Activated T-cell treated with anti-CD3 and anti-CD28 coated beads for 4 hours (primary cell): ENCODE measurements around the gene ZNF12.
"Not testable (repeated sequence)": the region's sequence is repeated elsewhere in the genome, so short reads cannot be mapped to it uniquely, and the experiment has no call there.

ENCODE experiments used
- DNase-seq: peaks from one replicate; pipeline ENCODE4 v3.0.0-alpha.2; 2020

The ZNF12 gene

DNA sequence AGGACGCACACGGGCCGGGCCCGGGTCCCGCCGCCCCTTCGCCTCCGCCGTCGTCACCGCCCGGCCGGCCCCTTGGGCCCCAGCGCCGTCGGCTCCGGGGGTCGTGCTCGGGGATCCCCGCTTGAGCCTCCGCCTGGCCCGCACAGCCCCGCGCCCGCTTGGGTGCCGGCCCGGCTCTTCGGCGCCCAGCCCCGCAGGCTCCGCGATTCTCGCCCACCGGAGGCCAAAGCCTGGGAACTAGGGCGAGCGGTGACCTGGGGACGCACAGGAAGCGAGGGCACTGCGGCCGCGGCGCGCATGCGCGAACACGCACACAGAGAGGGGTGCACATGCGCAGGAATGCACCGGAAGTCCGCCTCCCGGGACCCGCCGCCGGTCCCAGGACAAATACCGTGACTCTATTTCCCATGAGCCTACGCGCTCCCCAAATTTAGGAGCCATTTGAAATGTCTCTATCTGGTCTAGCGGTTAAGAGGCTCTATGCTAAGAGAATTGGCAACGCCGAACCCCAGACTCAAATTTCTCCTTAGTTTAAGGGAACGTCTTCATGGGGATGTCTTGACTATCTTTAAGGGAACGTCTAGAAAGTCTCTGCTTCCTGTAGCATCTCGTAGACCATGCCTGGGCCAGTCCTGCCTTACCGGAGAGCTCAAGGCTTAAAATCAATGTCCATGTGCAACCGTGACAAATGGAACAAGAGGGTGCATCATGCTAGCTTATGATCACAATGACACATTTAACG, at the start of gene ZNF12:
Gene ZNF12, minus strand, starts transcription at position 282 of the 742 bp plus-strand sequence. CDS start 1,774 bp downstream, outside the sequence.
- DNase-seq: peak; percentile 90

DNA sequence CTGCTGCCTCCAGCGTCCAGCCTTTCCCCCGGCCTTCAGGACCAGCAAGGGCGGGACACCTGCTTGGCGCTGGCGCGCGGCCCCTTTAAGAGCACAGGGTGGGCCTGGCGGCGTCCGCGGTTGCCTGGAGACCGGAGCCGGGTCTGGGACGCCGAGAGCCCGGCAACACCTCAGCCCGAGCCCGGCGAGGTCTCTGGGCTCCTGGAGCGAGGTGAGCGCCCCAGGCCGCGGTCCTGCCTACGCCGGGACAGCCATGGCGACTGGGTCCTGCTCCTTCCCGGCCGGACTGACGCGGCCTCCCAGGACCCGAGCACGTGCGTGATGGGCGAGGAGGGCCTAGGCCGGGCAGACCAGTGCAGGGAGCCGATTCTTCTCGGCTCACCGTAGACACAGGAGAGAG, 47.2 kb upstream of the ZNF12 start, which contains the start of gene RSPH10B2:
Gene RSPH10B2, plus strand, starts transcription at position 140 of the 400 bp plus-strand sequence. CDS start 3,575 bp downstream, outside the sequence.
- DNase-seq: not testable (repeated sequence)

DNA sequence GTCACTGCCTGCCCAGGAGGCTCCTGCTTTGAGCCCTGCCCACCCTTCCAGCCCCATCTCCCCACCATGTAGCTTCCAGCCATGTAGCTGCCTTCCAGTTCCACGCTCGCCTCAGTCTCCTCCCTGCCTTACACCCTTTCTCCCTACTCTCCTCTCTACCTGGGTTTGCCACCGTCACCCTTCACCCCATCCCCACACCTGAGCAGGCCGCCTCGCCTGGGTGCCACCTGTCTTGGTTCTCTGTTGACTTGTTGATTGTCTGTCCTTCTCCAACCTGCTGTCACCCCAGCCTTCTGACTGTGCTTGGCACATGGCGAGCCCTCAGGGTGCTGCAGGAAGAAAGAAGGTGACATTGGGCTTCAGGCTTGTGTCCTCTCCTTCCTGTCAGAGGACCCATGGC, 43.4 kb upstream of the ZNF12 start:
- DNase-seq: not testable (repeated sequence)

DNA sequence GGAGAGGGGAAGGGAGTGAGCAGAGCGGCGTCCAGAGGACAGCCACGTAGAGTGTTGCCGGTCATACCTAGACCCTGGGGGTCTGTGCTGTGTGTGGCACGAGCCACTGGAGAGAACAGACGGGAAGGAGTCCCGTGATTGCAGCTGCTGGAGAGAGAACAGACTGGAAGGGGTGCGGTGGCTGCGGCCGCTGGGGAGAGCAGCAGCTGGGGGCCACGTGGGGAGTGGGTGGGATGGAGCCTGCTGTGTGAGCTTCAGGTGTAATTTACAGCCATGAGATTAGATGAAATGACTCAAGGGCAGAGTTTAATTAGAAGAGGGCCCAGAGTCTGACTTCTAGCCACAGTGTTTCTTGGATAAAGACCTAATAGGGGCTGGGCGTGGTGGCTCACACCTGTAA, 42.6 kb upstream of the ZNF12 start:
- DNase-seq: not testable (repeated sequence)

DNA sequence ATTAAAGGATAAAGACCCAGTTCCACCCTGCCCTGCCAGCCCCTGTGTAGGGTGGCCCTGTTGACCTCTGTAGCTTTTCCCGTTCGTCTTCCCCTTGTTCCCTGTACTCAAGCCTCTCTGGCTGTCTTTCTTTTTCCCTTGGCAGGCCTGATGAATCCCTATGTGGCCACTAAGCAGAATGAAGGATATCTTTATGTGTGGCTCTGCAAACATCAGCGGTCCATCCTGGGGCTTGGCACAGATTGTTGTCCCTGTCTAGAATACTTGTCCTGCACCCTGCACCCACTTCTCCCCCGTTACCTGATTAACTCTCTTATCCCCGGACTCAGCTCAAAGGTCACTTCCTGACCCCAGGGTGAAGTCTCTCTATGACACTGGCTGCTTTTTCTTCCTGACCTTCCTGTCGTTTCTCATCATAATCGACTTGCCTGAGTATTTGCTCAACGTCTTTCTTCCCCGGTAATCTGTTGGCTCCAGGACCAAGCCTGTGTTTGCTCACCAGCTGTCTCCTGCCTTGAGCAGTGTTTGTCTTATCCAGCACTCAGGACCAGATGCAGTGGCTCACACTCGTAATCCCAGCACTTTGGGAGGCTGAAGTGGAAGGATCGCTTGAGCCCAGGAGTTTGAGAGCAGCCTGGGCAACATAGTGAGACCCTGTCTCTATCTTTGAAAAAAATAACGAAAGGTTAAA, 37.8 kb upstream of the ZNF12 start:
- DNase-seq: not testable (repeated sequence)

DNA sequence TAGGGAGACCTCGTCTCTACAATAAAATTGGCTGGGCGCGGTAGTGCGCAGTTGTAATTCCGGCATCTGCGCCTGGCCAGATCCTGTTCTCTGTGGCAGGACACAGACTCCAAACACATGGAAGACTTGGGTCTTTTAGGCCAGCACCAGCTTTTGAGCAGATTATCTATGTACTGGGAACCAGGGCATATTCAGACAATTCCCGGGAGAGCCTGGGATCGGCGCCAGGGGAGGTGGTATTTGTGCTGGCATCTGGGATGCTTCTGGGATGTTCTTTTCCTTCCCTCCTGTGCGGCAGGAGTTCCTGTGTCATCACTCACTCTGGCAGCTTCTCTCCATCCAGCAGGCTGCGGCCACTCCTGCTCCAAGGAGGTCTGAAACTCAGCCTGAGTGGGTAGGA, 31.7 kb upstream of the ZNF12 start:
- DNase-seq: not testable (repeated sequence)

DNA sequence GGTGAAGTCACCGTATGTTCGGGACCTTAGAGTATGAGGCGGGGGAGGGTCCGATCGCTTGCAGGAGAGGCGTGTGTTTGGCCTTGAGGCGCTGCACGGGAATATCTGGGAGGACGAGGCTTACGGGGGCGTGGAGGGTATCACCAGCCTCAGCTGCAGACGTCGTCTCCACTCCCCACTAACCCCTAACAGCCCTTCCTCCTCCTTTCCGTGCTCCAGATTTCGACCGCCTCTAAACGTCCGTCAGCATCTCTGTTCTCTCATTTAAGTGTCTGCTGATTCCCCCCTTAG, 23.5 kb upstream of the ZNF12 start:
- DNase-seq: no peak

DNA sequence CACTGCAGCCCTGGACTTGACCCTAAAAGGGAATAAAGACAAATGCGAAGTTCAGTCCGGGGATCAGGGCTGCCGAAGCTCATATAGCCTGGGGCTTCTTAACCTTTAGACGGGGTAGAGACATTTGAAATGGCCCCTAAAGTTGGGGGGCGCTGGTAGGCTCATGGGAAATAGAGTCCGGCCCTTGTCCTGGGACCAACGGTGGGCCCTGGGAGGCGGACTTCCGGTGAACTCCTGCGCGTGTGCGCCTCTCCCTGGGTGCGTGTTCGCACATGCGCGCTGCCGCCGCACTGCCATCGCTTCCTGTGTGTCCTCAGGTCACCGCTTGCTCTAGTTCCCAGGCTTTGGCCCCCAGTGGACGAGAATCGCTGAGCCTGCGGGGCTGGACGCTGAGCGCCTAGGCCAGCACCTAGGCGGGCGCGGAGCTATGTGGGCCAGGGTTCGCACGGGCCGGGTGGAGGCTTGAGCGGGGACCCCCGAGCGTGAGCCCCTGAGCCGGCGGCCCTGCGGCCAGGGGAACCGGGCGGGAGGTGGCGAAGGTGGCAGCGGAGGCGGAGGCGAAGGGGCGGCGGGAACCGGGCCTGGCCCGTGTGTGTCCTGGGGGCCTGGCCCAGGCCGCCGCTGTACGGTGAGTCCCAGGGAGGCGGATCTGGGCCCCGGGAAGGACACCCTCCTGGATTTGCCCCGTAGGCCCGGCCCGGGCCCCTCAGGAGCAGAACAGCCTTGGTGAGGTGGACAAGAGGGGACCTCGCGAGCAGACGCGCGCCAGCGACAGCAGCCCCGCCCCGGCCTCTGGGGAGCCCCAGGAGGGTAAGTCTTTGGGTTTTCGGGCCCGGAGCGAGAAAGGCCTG, 23.0 kb upstream of the ZNF12 start:
- peak; percentile 66 for DNase-seq

DNA sequence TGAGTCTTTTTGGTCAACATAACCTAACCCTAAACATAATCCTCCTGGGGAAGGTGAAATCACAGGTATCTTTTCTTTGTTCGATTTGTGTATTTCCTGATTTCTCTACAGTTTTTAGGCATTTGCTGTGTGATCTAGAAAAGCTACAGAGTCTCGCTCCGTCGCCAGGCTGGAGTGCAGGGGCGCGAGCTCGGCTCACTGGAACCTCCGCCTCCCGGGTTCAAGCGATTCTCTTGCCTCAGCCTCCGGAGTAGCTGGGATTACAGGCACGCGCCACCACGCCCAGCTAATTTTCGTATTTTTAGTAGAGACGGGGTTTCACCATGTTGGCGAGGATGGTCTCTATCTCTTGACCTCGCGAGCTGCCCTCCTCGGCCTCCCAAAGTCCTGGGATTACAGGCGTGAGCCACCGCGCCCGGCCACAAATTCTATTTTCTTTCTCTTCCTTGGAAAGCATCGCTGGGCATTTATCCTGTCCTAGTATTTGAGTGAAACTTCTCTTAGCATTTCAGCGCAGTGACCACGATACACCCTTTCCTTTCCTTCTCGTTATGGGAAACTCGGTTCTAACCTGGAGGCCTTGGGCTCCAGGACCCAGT, 22.2 kb upstream of the ZNF12 start:
- DNase-seq: not testable (repeated sequence)

DNA sequence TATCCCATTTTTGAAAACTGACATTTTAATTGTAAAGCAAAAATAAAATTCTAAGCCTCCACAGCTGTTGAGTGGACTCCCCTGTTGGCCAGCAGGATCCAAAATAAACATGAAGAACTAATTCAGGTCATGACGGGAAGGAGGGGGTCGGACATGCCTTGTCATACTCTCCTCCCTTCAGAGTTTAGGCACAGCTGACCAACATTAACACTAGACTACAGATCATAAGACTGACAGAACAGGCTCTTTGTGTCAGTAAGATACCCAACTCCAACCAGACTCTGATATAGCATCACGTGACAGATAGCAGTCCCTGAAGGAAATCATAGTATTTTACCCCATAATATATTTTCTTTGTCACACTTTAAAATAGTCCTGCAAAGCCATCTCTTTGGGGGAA, 20.9 kb upstream of the ZNF12 start:
- DNase-seq: no peak

DNA sequence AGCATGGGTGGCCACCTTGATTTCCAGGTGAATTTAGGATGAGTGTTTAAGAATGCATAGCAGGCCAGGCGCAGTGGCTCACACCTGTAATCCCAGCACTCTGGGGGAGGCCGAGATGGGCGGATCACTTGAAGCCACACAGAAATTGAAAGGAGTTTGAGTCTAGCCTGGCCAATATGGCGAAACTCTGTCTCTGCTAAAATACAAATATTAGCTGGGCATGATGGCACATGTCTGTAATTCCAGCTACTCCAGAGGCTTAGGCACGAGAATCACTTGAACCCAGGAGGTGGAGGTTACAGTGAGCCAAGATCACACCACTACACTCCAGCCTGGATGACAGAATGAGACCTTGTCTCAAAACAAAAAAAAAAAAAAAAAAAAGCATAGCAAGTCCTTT, 19.6 kb upstream of the ZNF12 start:
- DNase-seq: not testable (repeated sequence)

DNA sequence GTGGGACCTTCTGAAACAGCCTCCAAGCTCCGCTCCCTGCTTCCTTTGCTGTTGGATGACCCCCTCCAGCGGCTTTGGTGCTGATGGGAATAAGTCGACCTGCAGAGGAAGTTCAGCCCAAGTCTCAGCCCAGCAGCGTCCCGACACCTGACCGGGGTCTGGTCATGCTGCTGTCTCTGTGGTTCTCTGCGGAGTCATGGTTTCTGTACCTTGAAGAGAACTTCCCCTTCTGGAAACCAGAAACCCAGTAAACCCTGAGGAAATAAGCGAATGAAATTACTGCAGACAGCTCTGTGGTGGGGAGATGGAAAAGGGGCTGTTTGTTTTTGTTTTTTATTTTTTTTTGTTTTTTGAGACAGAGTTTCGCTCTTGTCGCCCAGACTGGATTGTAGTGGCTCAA, 18.3 kb upstream of the ZNF12 start:
- DNase-seq: no peak

DNA sequence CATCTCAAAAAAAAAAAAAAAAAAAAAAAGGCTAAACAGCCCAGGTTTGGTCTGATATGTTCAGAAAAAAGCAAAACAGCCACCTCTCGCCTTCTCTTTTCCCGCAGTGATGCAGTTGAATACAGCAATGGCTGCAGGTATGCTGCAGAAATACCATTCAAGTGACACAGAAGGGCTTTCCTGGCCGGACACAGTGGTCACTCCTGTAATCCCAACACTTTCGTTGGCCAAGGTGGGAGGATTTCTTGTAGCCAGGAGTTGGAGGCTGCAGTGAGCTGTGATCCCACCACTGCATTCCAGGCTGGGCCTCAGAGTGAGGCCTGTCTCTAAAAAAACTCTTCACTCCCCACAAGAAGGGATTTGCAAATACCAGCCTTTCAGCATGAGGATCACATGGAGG, 17.6 kb upstream of the ZNF12 start:
- not testable (repeated sequence) for DNase-seq

DNA sequence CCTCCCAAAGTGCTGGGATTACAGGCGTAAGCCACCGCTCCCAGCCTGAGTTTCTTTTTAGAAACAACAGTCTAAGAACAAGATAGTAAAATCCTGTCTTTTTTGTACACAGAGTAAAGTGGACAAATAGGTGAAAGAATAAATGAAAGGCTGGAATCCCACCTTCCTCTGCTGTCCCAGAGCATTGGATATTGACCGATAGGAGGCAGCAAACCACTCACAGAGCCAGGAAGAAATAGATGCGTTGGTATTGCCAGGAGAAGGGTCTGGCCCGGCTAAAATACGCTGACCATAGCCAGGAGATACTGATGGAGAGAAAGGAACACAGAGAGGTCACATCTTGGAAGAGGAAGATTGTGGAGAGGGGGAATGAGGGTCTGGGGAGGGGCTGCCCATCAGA, 11.4 kb upstream of the ZNF12 start:
- no peak for DNase-seq

DNA sequence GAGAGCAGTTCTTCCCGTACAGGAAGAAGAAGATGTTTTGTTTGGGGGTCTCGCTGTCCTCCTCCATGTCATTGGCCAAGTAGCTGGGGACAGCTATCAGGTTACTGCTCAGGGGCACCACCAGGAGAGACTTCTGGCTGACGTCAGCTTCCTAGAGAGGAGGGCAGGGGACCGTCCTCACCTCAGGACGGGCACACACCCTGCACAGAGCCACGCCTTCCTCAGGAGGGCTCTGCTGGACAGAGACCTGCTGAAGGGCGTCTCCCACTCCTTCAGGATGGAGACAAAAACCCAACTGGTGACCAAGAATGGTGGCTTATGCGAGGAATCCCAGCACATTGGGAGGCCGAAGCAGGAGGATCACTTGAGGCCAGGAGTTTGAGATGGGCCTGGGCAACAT, 9.2 kb upstream of the ZNF12 start:
- DNase-seq: not testable (repeated sequence)

DNA sequence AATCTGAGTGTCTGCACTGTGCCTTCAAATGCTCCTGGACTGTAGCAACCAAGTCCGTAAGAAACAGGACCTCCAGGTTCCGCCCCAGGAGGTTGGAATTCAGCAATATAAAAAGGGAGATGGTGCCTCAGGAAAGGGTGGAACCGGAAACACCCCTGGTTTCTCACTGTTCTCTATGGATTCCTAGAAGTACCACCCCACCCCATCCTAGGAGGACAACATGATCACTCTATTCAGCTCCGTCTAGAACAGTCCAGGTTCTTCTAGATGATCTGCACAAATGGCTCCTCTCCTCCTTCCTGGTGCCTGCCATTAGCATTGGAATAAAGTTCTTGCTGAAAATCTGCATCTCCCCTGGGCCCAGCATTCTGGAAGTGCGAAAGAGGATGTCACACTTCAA, 7.6 kb upstream of the ZNF12 start:
- no peak for DNase-seq

DNA sequence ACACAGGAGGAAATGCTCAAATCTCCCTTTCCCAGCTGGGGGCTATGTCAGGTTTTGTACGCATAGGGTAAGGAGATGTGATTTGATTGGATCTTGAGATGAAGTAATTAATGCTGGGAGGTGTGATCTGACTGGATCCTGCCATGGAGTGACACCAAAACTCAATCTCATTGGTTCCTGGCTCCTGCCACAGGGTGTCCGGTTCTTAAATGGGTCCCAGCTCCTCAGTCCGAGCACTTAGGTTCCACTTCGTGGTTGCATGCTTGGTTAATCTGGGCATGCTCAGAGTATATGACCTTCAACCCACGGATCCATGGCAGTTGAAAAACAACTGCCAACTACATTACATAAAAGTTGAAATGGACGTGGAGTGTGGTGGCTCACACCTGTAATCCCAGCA, 3.1 kb upstream of the ZNF12 start:
- no peak for DNase-seq

DNA sequence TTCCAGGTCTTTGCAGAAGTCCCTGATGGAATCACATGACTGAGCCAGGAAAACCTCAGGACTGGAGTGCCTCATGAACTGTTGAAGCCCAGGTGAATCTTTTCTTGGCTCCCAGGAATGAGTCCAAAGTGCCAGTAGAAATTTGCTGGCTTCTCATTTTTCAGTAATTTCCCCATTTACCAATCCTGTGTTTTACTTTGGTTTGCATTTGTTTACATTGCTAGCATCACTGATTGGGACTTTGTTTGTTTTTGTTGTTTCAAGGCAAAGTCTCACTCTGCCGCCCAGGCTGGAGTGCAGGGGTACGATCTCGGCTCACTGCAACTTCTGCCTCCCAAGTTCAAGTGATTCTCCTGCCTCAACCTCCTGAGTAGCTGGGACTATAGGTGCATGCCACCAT, 1.6 kb upstream of the ZNF12 start:
- no peak for DNase-seq

DNA sequence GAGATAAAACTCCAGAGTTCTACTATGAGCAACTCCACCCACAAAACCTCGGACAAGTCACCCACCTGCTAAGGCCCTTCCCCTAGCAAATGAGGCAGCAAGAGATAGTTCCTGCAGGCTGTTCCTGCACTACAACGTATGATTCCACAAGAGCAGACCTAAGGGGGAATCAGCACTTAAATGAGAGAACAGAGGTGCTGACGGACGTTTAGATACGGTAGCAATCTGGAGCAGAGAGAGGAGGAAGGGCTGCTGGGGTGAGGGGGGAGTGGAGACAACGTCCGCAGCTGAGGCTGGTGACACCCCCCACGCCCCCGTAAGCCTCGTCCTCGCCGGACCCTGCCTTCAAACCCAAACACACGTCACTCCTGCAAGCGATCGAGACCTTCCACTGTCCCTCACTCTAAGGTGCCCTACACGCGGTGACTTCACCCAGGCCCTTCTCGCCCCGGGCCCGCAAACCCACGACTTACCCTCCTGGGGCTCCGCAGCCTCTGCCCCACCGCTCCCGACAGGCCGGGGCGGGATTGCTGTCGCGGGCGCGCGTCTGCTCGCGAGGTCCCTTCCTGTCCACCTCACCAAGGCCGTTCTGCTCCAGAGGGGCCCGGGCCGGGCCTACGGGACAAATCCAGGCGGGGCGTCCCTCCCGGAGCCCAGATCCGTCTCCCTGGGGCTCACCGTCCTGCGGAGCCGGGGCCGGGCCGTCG, 635 bp downstream of the ZNF12 start:
- peak; percentile 17 for DNase-seq

DNA sequence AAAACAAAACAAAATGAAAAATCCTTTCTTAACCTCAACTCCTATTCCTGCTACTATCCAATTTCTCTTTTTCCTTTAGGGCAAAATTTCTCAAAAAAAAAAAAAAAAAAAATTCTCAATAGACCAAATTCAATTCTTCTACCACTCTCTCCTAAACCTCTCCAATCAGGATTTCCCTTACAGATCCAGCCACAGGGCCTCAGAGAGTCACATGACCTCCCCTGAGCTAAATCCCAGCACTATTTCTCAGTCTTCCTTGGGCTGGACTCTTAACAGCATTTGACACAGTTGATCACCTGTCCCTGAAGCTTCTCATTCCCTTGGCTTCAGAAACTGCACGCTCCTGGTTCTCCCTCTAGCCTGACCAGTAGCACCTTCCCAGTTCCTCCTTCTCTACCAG, 4.9 kb downstream of the ZNF12 start:
- DNase-seq: no peak

DNA sequence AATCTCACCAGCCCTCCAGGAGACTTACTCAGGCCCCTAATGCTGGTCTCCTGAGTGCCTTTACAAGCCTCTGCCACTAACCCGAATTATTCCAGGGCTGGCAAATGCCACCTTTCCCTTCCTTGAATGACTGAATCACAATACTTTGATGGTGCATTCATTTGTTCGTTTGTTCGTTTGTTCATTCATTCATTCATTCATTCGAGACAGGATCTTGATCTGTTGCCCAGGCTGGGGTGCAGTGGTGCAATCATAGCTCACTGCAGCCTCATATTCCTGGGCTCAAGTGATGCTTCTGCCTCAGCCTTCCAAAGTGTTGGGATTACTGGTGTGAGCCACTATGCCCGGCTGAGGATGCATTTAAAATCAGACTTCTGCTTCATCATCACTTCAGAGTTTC, 6.0 kb downstream of the ZNF12 start:
- DNase-seq: no peak

DNA sequence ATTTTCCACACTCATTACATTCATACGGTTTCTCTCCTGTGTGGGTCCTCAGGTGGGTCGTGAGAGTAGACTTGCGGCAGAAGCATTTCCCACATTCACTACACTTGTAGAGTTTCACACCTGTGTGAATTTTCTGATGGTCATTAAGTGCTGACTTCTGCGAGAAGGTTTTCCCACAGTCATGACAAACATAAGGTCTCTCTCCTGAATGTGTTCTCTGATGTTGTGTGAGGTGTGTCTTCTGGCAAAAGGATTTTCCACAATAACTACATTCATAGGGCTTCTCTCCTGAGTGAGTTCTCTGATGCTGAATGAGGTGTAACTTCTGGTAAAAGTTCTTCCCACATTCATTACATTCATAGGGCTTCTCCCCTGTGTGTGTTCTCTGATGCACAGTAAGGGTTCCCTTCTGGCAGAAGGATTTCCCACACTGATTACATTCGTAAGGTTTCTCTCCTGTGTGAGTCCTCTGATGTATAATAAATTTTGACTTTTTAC, 15.1 kb downstream of the ZNF12 start:
- no peak for DNase-seq
